HG02943 (cell line): ENCODE measurements around the gene TIMM13.
A peak's percentile ranks its signal among the peaks of the same experiment; 100 is the strongest.
"Not testable (repeated sequence)": the region's sequence is repeated elsewhere in the genome, so short reads cannot be mapped to it uniquely, and the experiment has no call there.

ENCODE experiments used
- ATAC-seq: cut with Tn5 transposase; IDR thresholded peaks from one replicate; pipeline ENCODE4 v1.9.1; 2021; ENCODE audit warnings: mild to moderate bottlenecking, low read depth, moderate library complexity; ENCODE audit not compliant: unreplicated experiment

Gene TIMM13

GRCh38 chr19:2427429-2428320, at the start of gene TIMM13:
TSS of gene TIMM13 (minus strand) at chr19:2427586. CDS start at chr19:2427533, 53 bp downstream.
- peak; percentile 70 for ATAC-seq

- ATAC-seq = no peak
Observed at GRCh38 chr19:2476451-2477140, 49.2 kb upstream of the TIMM13 start.

GRCh38 chr19:2475702-2476450, 48.5 kb upstream of the TIMM13 start, which contains the start of gene GADD45B:
TSS of gene GADD45B (plus strand) at chr19:2476127. CDS start at chr19:2476359, 232 bp downstream.
- ATAC-seq = peak; percentile 48

GRCh38 chr19:2475018-2475701, 47.8 kb upstream of the TIMM13 start:
- ATAC-seq = peak; percentile 3

- ATAC-seq = peak; percentile 19
Observed at GRCh38 chr19:2474232-2475017, 47.0 kb upstream of the TIMM13 start.

DNA sequence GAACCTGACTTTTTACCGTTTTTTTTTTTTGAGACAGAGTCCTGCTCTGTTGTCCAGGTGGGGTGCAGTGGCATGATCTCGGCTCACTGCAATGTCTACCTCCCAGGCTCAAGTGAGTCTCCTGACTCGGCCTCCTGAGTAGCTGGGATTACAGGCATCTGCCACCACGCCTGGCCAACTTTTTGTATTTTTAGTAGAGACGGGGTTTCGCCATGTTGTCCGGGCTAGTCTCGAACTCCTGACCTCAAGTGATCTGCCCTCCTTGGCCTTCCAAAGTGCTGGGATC, 42.5 kb upstream of the TIMM13 start:
- ATAC-seq = not testable (repeated sequence)

GRCh38 chr19:2469102-2469914, 41.9 kb upstream of the TIMM13 start:
- ATAC-seq = no peak

DNA sequence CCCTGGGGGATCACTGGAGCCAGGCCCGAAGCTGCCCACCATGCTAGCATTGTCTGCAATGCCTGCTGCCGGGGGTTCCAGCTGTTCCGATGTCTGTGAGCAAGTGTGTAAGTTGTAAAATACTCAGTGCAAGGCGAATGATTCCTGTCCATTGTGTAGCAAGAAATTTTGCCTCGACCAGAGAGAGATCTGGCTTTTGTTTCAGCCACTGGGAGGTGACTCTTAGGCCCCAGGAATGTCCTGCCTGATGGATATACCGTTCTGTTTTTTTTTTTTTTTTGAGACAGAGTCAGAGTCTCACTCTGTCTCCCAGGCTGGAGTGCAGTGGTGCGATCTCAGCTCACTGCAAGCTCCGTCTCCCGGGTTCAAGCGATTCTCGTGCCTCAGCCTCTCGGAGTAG, 41.2 kb upstream of the TIMM13 start:
- no peak for ATAC-seq

GRCh38 chr19:2464389-2464788, 37.0 kb upstream of the TIMM13 start:
- no peak for ATAC-seq

DNA sequence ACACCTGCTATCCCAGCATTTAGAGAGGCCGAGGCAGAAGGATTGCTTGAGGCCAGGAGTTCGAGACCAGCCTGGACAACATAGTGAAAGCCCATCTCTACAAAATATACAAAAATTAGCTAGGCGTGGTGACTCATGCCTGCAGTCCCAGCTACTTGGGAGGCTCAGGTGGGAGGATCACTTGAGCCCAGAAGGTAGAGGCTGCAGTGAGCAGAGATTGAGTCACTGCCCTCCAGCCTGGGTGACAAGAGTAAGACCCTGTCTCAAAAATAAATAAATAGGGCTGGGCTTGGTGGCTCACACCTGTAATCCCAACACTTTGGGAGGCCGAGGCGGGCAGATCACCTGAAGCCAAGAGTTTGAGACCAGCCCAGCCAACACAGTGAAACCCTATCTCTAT, 36.3 kb upstream of the TIMM13 start:
- not testable (repeated sequence) for ATAC-seq

DNA sequence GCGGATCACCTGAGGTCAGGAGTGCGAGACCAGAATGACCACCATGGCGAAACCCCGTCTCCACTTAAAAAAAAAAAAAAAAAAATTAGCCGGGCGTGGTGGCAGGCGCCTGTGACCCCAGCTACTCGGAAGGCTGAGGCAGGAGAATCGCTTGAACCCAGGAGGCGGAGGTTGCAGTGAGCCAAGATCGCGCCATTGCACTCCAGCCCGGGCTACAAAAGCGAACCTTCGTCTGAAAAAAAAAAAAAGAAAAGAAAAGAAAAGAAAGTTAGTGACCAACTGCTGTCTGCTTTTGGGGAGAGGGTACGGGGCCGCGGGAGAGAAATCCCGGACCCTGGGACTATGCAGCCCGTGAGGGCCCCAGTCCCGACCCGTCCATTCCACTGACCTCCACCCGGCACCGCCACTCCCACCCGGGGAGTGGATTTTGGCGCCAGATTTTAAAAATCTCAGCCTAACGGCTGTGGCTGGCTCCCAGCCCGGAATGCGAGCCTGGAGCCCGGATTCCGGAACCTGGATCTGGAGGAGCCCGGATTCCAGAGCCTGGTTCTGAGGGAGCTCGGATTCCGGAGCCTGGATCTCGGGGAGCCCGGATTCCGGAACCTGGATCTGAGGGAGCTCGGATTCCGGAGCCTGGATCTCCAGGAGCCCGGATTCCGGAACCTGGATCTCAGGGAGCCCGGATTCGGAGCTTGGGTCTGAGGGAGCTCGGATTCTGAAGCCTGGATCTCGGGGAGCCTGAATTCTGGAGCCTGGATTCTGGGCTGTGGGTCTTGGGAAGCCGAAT, 35.4 kb upstream of the TIMM13 start:
- no peak for ATAC-seq

- no peak for ATAC-seq
Observed at GRCh38 chr19:2461751-2462634, 34.6 kb upstream of the TIMM13 start.

DNA sequence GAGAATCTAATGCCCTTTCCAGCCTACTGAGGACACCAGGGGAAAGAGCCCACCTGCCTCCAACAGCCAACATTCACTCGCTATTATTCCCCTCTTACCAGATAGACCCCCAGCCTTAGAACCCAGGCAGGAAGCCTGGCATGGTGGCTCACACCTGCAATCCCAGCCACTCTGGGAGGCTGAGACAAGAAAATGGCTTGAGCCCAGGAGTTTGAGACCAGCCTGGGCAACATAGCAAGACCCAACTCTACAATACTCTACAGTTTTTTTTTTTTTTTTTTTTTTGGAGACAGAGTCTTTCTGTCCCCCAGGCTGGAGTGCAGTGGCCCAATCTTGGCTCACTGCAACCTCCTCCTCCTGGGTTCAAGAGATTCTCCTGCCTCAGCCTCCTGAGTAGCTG, 32.9 kb upstream of the TIMM13 start:
- ATAC-seq = no peak

- ATAC-seq = not testable (repeated sequence)
Observed at GRCh38 chr19:2458776-2459175, 31.4 kb upstream of the TIMM13 start.

DNA sequence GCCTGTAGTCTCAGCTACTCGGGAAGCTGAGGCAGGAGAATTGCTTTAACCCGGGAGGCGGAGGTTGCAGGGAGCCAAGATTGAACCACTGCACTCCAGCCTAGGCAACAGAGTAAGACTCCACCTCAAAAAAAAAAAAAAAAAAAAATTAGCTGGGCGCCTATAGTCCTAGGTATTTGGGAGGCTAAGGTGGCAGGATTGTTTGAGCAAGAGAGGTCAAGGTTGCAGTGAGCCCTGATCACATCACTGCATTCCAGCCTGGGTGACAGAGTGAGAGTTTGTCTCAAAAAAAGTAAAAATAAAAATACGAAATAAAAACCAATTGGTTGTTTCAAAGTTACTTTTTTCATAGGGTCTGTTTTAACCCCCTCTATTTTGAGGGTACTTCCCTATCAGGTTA, 30.7 kb upstream of the TIMM13 start:
- ATAC-seq = no peak

GRCh38 chr19:2457394-2458037, 30.1 kb upstream of the TIMM13 start:
- no peak for ATAC-seq
